ENCODE measurements around the gene HIC1. TPM values are rescaled to one million over a fixed set of nuclear protein-coding genes. Genes with fewer than 3 reads are reported as not detected.

HIC1 gene
- total RNA-seq, 3 donors from 2014 or later = 18.9 to 60.9 (median 31.5) TPM

GRCh38 chr17:2067048-2067561, 12.2 kb downstream of the HIC1 start:
- H3K36me3 Mint-ChIP-seq (ENCODE audit: insufficient read depth) = peaks cover 64% of the 10 kb centered on the region
- peaks cover 4% of the 10 kb centered on the region for H3K27me3 Mint-ChIP-seq (ENCODE audit: low read depth)
- DNase-seq (no peak), ATAC-seq (no peak)
- H3K9me3 Mint-ChIP-seq = no peaks in the 10 kb centered on the region
- no peak overlapping the region for H3K4me3 Mint-ChIP-seq
- peaks cover 34% of the 10 kb centered on the region for H3K4me1 Mint-ChIP-seq (ENCODE audit: low read depth)

DNA sequence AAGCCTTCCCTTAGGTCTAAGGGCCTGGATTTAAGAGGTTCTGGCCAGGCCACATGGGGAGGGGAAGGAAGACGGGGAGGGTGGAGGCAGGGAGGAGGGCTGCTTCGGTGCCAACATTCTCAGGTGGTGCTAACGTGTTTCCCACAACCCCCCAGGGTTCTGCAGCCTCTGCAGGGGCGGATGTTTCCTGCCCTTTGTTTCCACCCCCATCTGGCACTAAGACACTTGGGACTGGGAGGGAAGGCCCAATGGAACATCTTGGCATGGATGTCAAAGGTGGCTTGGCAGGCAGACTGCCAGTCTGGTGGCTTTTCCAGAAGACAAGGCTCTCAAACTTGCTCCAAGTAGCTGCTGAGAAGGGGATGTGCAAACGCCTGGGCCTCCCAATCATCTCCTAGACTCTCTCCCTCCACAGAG, 12.7 kb downstream of the HIC1 start:
- Mint-ChIP-seq H3K27me3 (ENCODE audit: low read depth) (peaks cover 4% of the 10 kb centered on the region), H3K9me3 (no peaks in the 10 kb centered on the region), H3K4me3 (no peak overlapping the region), H3K36me3 (ENCODE audit: insufficient read depth) (peaks cover 63% of the 10 kb centered on the region), H3K4me1 (ENCODE audit: low read depth) (peaks cover 34% of the 10 kb centered on the region)
- DNase-seq (no peak), ATAC-seq (no peak)

DNA sequence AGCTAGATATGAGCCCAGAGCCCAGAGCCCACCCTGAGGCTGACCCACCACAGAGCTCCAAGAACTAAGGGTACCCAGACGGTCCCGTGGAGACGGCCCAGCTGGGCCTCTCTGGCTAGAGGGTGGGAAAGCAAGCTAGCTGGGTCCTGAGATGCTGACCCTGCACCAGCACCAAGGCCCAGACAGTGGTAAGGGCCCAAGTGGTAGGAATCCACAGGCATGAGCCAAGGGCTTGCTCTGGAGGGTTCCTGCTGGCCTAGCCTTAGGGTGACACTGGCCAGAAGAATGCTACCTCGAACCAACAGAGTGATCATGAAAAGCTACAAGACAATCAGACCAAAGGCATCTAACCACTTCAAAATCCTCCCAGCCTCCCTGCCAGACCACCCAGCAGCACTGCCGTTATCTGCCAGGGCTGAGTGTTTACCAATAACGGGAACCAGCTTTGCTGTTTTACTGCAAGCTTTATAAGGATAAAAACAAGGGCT, 13.2 kb downstream of the HIC1 start:
- no peak for ATAC-seq
- H3K36me3 Mint-ChIP-seq (ENCODE audit: insufficient read depth) = peaks cover 65% of the 10 kb centered on the region
- no peak for DNase-seq
- no peak overlapping the region for H3K4me3 Mint-ChIP-seq
- H3K9me3 Mint-ChIP-seq = no peaks in the 10 kb centered on the region
- peaks cover 4% of the 10 kb centered on the region for H3K27me3 Mint-ChIP-seq (ENCODE audit: low read depth)
- peaks cover 34% of the 10 kb centered on the region for H3K4me1 Mint-ChIP-seq (ENCODE audit: low read depth)

DNA sequence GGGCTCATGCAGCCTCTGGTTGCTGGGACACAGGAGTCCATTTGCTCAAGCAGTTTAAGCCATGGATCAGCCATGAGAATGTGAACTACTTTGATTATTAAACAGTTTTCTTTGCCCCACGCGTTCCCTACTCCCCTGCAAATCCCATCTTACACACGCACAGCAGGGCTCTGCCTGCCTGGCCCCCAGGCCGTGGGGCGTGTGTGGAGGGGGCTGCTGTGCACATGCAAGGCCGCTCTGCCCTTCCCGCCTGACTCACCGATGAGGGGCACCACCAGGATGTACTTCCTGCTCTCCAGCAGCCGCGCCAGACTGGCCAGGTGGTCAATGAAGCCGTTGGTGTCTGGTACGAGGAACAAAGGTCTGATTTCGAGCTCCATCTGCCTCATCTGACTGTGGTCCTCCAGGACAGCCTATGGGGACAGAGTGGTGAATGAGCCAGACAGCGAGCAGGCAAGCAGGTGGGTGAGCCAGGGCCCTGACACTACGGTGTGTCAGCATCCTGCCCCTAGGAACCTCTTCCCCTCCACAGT, 13.7 kb downstream of the HIC1 start:
- peak overlapping the region; percentile 24 for H3K4me3 Mint-ChIP-seq
- H3K4me1 Mint-ChIP-seq (ENCODE audit: low read depth) = peaks cover 34% of the 10 kb centered on the region
- H3K27me3 Mint-ChIP-seq (ENCODE audit: low read depth) = peaks cover 4% of the 10 kb centered on the region
- no peaks in the 10 kb centered on the region for H3K9me3 Mint-ChIP-seq
- H3K36me3 Mint-ChIP-seq (ENCODE audit: insufficient read depth) = peaks cover 64% of the 10 kb centered on the region
- ATAC-seq (peak; percentile 15 to 38), DNase-seq (no peak)

- peak overlapping the region; percentile 53 for H3K4me3 Mint-ChIP-seq
- H3K27me3 Mint-ChIP-seq (ENCODE audit: low read depth) = peaks cover 4% of the 10 kb centered on the region
- peaks cover 50% of the 10 kb centered on the region for H3K36me3 Mint-ChIP-seq (ENCODE audit: insufficient read depth)
- peak; percentile 87 to 91 for ATAC-seq
- H3K4me1 Mint-ChIP-seq (ENCODE audit: low read depth) = peaks cover 31% of the 10 kb centered on the region
- H3K9me3 Mint-ChIP-seq = no peaks in the 10 kb centered on the region
- DNase-seq = no peak
Observed at GRCh38 chr17:2070241-2071023, 15.5 kb downstream of the HIC1 start.

DNA sequence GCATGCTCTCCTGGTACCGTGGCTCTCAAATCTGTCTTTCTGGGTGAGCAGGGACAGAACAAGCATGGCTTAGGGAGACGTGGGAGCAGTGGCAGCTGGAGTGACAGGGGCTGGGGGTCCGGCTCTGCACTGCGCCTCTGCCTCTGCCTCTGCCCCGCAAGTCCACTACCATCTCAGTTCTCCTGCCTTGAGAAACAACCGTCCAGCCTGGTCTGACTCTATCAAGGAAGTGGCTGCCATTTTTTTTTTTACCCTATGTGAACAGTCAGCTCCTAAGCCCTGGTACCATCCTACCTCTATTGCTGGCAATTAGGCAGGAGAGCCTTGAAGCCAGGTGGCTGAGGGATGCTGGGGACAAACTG, 16.1 kb downstream of the HIC1 start:
- Mint-ChIP-seq H3K4me1 (ENCODE audit: low read depth) (peaks cover 33% of the 10 kb centered on the region), H3K4me3 (peak overlapping the region; percentile 53), H3K36me3 (ENCODE audit: insufficient read depth) (peaks cover 46% of the 10 kb centered on the region), H3K9me3 (no peaks in the 10 kb centered on the region), H3K27me3 (ENCODE audit: low read depth) (peaks cover 4% of the 10 kb centered on the region)
- DNase-seq = no peak
- ATAC-seq = no peak

- H3K36me3 Mint-ChIP-seq (ENCODE audit: insufficient read depth) = peaks cover 47% of the 10 kb centered on the region
- no peaks in the 10 kb centered on the region for H3K9me3 Mint-ChIP-seq
- peaks cover 33% of the 10 kb centered on the region for H3K4me1 Mint-ChIP-seq (ENCODE audit: low read depth)
- no peak overlapping the region for H3K4me3 Mint-ChIP-seq
- ATAC-seq = no peak
- no peak for DNase-seq
- H3K27me3 Mint-ChIP-seq (ENCODE audit: low read depth) = peaks cover 4% of the 10 kb centered on the region
Observed at GRCh38 chr17:2071455-2072281, 16.8 kb downstream of the HIC1 start.

GRCh38 chr17:2074919-2075318, 20.0 kb downstream of the HIC1 start:
- no peak for ATAC-seq
- H3K4me3 Mint-ChIP-seq = no peak overlapping the region
- DNase-seq = no peak
- H3K4me1 Mint-ChIP-seq (ENCODE audit: low read depth) = peaks cover 17% of the 10 kb centered on the region
- H3K27me3 Mint-ChIP-seq (ENCODE audit: low read depth) = peaks cover 3% of the 10 kb centered on the region
- H3K36me3 Mint-ChIP-seq (ENCODE audit: insufficient read depth) = peaks cover 45% of the 10 kb centered on the region
- no peaks in the 10 kb centered on the region for H3K9me3 Mint-ChIP-seq

DNA sequence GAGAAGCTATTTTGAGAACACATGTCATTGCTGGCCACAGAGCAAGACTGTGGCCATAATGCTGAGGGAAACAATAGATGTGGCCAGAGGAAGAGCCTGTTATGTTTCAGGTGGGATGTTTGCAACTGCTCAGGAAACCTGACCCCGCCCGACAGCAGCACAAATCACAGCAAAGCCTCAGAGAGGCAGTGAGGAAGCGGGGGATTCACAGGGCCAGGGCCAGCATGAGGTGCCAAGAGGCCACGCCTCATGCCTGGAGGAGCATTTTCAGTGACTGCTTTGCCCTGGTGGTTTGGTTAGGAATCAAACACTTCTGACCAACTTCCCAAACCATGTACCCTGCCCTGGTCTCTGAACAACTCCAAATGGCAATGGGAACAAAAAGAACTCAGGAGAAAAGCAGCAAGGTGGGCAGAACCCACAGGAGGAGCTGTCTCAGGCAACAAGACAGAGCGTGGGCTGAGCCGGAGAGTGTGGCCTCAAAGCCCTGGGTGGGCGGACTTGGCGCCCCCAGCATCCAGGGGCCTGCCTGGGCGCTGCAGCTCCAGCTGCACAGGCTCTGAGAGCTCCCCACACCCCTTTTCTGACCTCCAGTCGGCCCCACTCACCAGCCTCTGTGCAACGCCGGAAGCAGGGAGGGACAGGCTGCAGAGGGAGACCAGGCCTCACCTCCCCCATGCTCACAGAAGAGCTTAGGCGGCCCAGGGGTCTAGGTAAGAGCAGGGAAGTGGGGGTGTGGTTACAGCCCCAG, 20.6 kb downstream of the HIC1 start:
- ATAC-seq = no peak
- H3K4me1 Mint-ChIP-seq (ENCODE audit: low read depth) = peaks cover 12% of the 10 kb centered on the region
- no peaks in the 10 kb centered on the region for H3K9me3 Mint-ChIP-seq
- no peak overlapping the region for H3K4me3 Mint-ChIP-seq
- H3K27me3 Mint-ChIP-seq (ENCODE audit: low read depth) = no peaks in the 10 kb centered on the region
- H3K36me3 Mint-ChIP-seq (ENCODE audit: insufficient read depth) = peaks cover 43% of the 10 kb centered on the region
- no peak for DNase-seq

DNA sequence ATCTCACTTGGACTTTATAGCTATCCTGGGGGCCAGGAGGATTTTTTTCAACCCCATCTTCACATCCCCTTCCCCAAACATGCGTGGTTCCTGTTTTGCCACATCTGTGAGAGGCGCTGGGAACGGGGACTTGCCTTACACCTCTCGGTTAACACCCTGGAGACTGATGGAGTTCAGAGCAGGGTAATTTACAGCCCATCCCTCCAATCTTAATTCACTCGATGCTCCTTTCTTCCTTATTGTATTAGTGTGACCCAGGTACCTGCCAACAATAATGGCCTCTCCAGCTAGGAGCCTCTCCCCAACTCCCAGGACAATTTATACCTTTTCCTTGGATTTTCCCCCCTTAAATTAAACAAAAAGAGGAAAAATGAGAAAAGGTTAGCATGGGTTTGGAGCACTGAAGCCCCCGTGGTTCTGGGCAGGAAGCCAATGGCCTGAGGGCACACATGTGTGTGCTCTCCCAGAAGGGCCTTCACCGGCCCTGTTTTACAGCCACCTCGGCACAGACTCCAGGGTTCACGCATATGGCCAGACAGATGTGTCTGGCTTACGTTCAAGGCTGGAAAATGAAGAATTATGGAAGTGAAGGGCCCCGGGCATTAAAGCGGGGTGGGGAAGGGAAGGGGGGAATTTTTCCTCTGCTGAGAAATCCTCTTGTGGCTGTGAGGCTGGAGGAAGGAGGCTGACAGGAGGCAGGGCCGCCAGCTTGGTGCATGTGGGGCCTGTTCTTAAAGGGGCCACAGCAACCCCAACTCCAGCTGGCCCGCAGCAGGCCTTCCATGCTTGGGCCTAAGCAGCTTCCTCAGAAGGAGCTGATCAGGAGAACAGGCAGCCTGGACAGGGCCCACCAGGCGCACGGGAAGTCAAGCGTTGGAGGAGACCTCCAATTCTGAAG, 21.4 kb downstream of the HIC1 start:
- peaks cover 4% of the 10 kb centered on the region for H3K4me1 Mint-ChIP-seq (ENCODE audit: low read depth)

GRCh38 chr17:2077040-2077439, 22.1 kb downstream of the HIC1 start:
- H3K4me3 Mint-ChIP-seq = no peak overlapping the region
- peaks cover 7% of the 10 kb centered on the region for H3K4me1 Mint-ChIP-seq (ENCODE audit: low read depth)
- no peak for ATAC-seq
- peaks cover 43% of the 10 kb centered on the region for H3K36me3 Mint-ChIP-seq (ENCODE audit: insufficient read depth)
- no peaks in the 10 kb centered on the region for H3K9me3 Mint-ChIP-seq
- no peak for DNase-seq
- no peaks in the 10 kb centered on the region for H3K27me3 Mint-ChIP-seq (ENCODE audit: low read depth)

More for the DNA sequence above, 21.4 kb downstream of the HIC1 start:
- Mint-ChIP-seq H3K27me3 (ENCODE audit: low read depth) (no peaks in the 10 kb centered on the region), H3K9me3 (no peaks in the 10 kb centered on the region), H3K4me3 (no peak overlapping the region), H3K36me3 (ENCODE audit: insufficient read depth) (peaks cover 42% of the 10 kb centered on the region)
- DNase-seq = no peak
- ATAC-seq = no peak

GRCh38 chr17:2081564-2081963, 26.7 kb downstream of the HIC1 start:
- Mint-ChIP-seq H3K36me3 (ENCODE audit: insufficient read depth) (peaks cover 50% of the 10 kb centered on the region), H3K27me3 (ENCODE audit: low read depth) (no peaks in the 10 kb centered on the region), H3K4me3 (no peak overlapping the region), H3K9me3 (no peaks in the 10 kb centered on the region), H3K4me1 (ENCODE audit: low read depth) (peaks cover 18% of the 10 kb centered on the region)
- ATAC-seq = peak; percentile 43 to 47
- DNase-seq = no peak
